Superior temporal gyrus (tissue), 1 donor: Measurements from ENCODE around the gene HAVCR1.

Source experiments
- DNase-seq: peaks from one replicate; pipeline ENCODE4 v3.0.0-alpha.2; 2016; ENCODE audit errors: extremely low spot score

The HAVCR1 gene

GRCh38 chr5:157004893-157005551 lies 53.9 kb downstream of the HAVCR1 start:
- no peak for DNase-seq

GRCh38 chr5:156991714-156992113 lies 67.2 kb downstream of the HAVCR1 start:
- DNase-seq: no peak

GRCh38 chr5:156984064-156984463 lies 74.9 kb downstream of the HAVCR1 start:
- DNase-seq: no peak

DNA sequence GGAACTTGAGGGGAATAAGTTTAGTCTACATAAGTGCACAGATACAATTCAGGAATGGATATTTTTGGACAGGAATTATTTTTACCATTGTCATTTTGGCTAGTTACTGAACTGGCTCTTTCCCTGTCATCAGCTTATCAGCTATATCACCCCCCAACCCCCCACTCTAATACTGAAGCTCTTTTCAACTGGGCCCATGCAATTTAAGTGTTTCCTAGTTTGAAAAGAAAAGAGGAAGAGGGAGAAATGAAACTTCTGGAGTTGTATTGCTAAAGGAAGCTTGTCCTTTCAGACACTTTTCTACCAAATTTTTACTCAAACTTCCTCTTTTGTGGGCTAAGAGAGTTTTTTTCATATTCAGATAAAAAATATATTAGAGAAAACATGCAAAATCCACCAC lies 77.4 kb downstream of the HAVCR1 start:
- no peak for DNase-seq
